ENCODE results near the gene SLC39A12. TPM values are rescaled to one million over a fixed set of nuclear protein-coding genes. Genes with fewer than 3 reads are reported as not detected.

The SLC39A12 gene
- total RNA-seq, 1 donor from 2014 or later: not detected

- no peaks in the 10 kb centered on the region for H3K27me3 Mint-ChIP-seq (ENCODE audit: low read depth, unreplicated experiment)
- no peaks in the 10 kb centered on the region for H3K79me2 ChIP-seq (ENCODE audit: insufficient read depth, low read length)
- no peak overlapping the region for H3K4me2 ChIP-seq (ENCODE audit: low read length)
- H3K9me3 ChIP-seq (ENCODE audit: insufficient read depth, low read depth, low read length): no peaks in the 10 kb centered on the region
- TF ChIP-seq, protein P1, sequence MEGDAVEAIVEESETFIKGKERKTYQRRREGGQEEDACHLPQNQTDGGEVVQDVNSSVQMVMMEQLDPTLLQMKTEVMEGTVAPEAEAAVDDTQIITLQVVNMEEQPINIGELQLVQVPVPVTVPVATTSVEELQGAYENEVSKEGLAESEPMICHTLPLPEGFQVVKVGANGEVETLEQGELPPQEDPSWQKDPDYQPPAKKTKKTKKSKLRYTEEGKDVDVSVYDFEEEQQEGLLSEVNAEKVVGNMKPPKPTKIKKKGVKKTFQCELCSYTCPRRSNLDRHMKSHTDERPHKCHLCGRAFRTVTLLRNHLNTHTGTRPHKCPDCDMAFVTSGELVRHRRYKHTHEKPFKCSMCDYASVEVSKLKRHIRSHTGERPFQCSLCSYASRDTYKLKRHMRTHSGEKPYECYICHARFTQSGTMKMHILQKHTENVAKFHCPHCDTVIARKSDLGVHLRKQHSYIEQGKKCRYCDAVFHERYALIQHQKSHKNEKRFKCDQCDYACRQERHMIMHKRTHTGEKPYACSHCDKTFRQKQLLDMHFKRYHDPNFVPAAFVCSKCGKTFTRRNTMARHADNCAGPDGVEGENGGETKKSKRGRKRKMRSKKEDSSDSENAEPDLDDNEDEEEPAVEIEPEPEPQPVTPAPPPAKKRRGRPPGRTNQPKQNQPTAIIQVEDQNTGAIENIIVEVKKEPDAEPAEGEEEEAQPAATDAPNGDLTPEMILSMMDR (IDR thresholded peaks at IDR 0.05; ENCODE audit: insufficient read depth, low read depth, low read length): no peak
- TF ChIP-seq EZH2 (IDR thresholded peaks at IDR 0.05; ENCODE audit: insufficient read depth, low read length): no peak
- H3K4me1 Mint-ChIP-seq (ENCODE audit: low read depth, unreplicated experiment): no peaks in the 10 kb centered on the region
- DNase-seq (ENCODE audit: low read depth) (no peak), FAIRE-seq (no peak)
- H3K4me1 ChIP-seq (ENCODE audit: insufficient read depth, low read length): no peaks in the 10 kb centered on the region
- no peaks in the 10 kb centered on the region for H3K36me3 ChIP-seq (ENCODE audit: insufficient read depth, low read length)
- H3K4me3 ChIP-seq (ENCODE audit: insufficient read depth, low read depth, low read length): no peak overlapping the region
- no peak overlapping the region for H3K27ac Mint-ChIP-seq (ENCODE audit: unreplicated experiment)
- no peaks in the 10 kb centered on the region for H3K27me3 ChIP-seq (ENCODE audit: insufficient read depth, low read length)
- H3K4me3 Mint-ChIP-seq (ENCODE audit: unreplicated experiment): no peak overlapping the region
- no peaks in the 10 kb centered on the region for H4K20me1 ChIP-seq (ENCODE audit: insufficient read depth, low read length)
- no peaks in the 10 kb centered on the region for H3K9me3 Mint-ChIP-seq (ENCODE audit: unreplicated experiment)
- H3K36me3 Mint-ChIP-seq (ENCODE audit: low read depth, unreplicated experiment): no peaks in the 10 kb centered on the region
- no peak overlapping the region for H3K9ac ChIP-seq (ENCODE audit: low read length)
- no peak overlapping the region for H3K27ac ChIP-seq (ENCODE audit: low read depth, low read length)
- H2AFZ ChIP-seq (ENCODE audit: low read depth, low read length): no peak overlapping the region
Observed at GRCh38 chr10:18059826-18060559, 108.3 kb downstream of the SLC39A12 start.

GRCh38 chr10:18066947-18067346 is 115.2 kb downstream of the SLC39A12 start:
- Histone ChIP-seq H3K27me3 (ENCODE audit: insufficient read depth, low read length) (no peaks in the 10 kb centered on the region), H3K36me3 (ENCODE audit: insufficient read depth, low read length) (no peaks in the 10 kb centered on the region), H2AFZ (ENCODE audit: low read depth, low read length) (peak overlapping the region; percentile 59), H4K20me1 (ENCODE audit: insufficient read depth, low read length) (no peaks in the 10 kb centered on the region), H3K4me1 (ENCODE audit: insufficient read depth, low read length) (peaks cover 11% of the 10 kb centered on the region), H3K9ac (ENCODE audit: low read length) (peak overlapping the region; percentile 31), H3K9me3 (ENCODE audit: insufficient read depth, low read depth, low read length) (no peaks in the 10 kb centered on the region), H3K4me2 (ENCODE audit: low read length) (peak overlapping the region; percentile 62), H3K4me3 (ENCODE audit: insufficient read depth, low read depth, low read length) (no peak overlapping the region), H3K27ac (ENCODE audit: low read depth, low read length) (peak overlapping the region; percentile 54), H3K79me2 (ENCODE audit: insufficient read depth, low read length) (no peaks in the 10 kb centered on the region)
- no peak for FAIRE-seq
- H3K27ac Mint-ChIP-seq (ENCODE audit: unreplicated experiment): no peak overlapping the region
- DNase-seq (ENCODE audit: low read depth): peak; percentile 60
- H3K4me3 Mint-ChIP-seq (ENCODE audit: unreplicated experiment): no peak overlapping the region
- H3K36me3 Mint-ChIP-seq (ENCODE audit: low read depth, unreplicated experiment): no peaks in the 10 kb centered on the region
- TF ChIP-seq EZH2 (IDR thresholded peaks at IDR 0.05; ENCODE audit: insufficient read depth, low read length): no peak
- TF ChIP-seq, protein P1 (IDR thresholded peaks at IDR 0.05; ENCODE audit: insufficient read depth, low read depth, low read length): no peak
- no peaks in the 10 kb centered on the region for H3K27me3 Mint-ChIP-seq (ENCODE audit: low read depth, unreplicated experiment)
- peaks cover 2% of the 10 kb centered on the region for H3K9me3 Mint-ChIP-seq (ENCODE audit: unreplicated experiment)
- H3K4me1 Mint-ChIP-seq (ENCODE audit: low read depth, unreplicated experiment): peaks cover 6% of the 10 kb centered on the region

- Mint-ChIP-seq H3K27me3 (ENCODE audit: low read depth, unreplicated experiment) (no peaks in the 10 kb centered on the region), H3K4me1 (ENCODE audit: low read depth, unreplicated experiment) (peaks cover 6% of the 10 kb centered on the region), H3K9me3 (ENCODE audit: unreplicated experiment) (peaks cover 2% of the 10 kb centered on the region), H3K4me3 (ENCODE audit: unreplicated experiment) (no peak overlapping the region), H3K27ac (ENCODE audit: unreplicated experiment) (no peak overlapping the region), H3K36me3 (ENCODE audit: low read depth, unreplicated experiment) (no peaks in the 10 kb centered on the region)
- Histone ChIP-seq H3K4me1 (ENCODE audit: insufficient read depth, low read length) (peaks cover 11% of the 10 kb centered on the region), H3K36me3 (ENCODE audit: insufficient read depth, low read length) (no peaks in the 10 kb centered on the region), H3K4me2 (ENCODE audit: low read length) (no peak overlapping the region), H3K27ac (ENCODE audit: low read depth, low read length) (no peak overlapping the region), H3K4me3 (ENCODE audit: insufficient read depth, low read depth, low read length) (no peak overlapping the region), H2AFZ (ENCODE audit: low read depth, low read length) (no peak overlapping the region), H4K20me1 (ENCODE audit: insufficient read depth, low read length) (no peaks in the 10 kb centered on the region), H3K9me3 (ENCODE audit: insufficient read depth, low read depth, low read length) (no peaks in the 10 kb centered on the region), H3K9ac (ENCODE audit: low read length) (no peak overlapping the region), H3K79me2 (ENCODE audit: insufficient read depth, low read length) (no peaks in the 10 kb centered on the region), H3K27me3 (ENCODE audit: insufficient read depth, low read length) (no peaks in the 10 kb centered on the region)
- TF ChIP-seq EZH2 (IDR thresholded peaks at IDR 0.05; ENCODE audit: insufficient read depth, low read length): no peak
- TF ChIP-seq, protein P1 (IDR thresholded peaks at IDR 0.05; ENCODE audit: insufficient read depth, low read depth, low read length): no peak
- no peak for FAIRE-seq
- DNase-seq (ENCODE audit: low read depth): no peak
Observed at GRCh38 chr10:18068401-18068800, 116.7 kb downstream of the SLC39A12 start.
